OCI-LY3 (cell line): Measurements from ENCODE around the gene ADA.

Experiments
- EZH2phosphoT487 ChIP-seq: fragments of 200-600 bp; shearing (Covaris generic); IDR thresholded peaks from 2 replicates; pipeline ENCODE4 v1.6.1; 2018; ENCODE audit warnings: antibody characterized with exemption, mixed run types, low read depth
- TF ChIP-seq, protein P1 (sequence below): fragments of 200-600, 300-600 bp; sonication (generic); IDR thresholded peaks from 2 replicates; pipeline ENCODE4 v1.5.1; 2014; ENCODE audit warnings: antibody characterized with exemption, low read length, low read depth

DNA sequence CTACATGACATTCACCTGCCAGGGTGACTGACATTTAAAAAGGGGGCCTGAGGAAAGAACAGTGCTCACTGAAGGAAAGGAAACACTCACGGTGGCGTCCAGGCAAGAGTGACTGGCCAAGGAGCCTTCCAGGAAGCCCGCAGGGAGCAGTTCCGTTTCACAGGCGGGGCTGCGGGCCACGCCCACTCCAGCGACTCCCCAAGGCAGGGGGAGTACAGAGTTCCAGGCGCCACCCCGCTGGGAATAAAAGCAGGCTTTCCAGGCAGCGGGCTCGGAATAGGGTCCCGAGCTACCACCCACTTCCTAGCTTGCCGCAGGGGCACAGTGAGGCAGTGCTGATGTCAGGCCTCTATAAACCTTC, 34.9 kb downstream of the ADA start:
- TF ChIP-seq, protein P1, sequence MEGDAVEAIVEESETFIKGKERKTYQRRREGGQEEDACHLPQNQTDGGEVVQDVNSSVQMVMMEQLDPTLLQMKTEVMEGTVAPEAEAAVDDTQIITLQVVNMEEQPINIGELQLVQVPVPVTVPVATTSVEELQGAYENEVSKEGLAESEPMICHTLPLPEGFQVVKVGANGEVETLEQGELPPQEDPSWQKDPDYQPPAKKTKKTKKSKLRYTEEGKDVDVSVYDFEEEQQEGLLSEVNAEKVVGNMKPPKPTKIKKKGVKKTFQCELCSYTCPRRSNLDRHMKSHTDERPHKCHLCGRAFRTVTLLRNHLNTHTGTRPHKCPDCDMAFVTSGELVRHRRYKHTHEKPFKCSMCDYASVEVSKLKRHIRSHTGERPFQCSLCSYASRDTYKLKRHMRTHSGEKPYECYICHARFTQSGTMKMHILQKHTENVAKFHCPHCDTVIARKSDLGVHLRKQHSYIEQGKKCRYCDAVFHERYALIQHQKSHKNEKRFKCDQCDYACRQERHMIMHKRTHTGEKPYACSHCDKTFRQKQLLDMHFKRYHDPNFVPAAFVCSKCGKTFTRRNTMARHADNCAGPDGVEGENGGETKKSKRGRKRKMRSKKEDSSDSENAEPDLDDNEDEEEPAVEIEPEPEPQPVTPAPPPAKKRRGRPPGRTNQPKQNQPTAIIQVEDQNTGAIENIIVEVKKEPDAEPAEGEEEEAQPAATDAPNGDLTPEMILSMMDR: no peak
- no peak for TF ChIP-seq EZH2phosphoT487
